ENCODE data around the gene MB.

GRCh38 chr22:35610741-35611140 lies 6.4 kb downstream of the MB start:
- TF ChIP-seq CTCF (conservative IDR thresholded peaks at IDR 0.05; ENCODE audit: low read depth, low read length) (no peak), EZH2 (IDR thresholded peaks at IDR 0.05; ENCODE audit: borderline replicate concordance, low read depth, low read length, poor library complexity, severe bottlenecking) (no peak)
